RKO (cell line): ENCODE results near the gene ATAD3B.
"Not testable (repeated sequence)": the region's sequence is repeated elsewhere in the genome, so short reads cannot be mapped to it uniquely, and the experiment has no call there.

Experiments
- DNase-seq: peaks from one replicate; pipeline ENCODE4 v3.0.0-alpha.2; 2016; ENCODE audit warnings: low spot score

The ATAD3B gene

DNA sequence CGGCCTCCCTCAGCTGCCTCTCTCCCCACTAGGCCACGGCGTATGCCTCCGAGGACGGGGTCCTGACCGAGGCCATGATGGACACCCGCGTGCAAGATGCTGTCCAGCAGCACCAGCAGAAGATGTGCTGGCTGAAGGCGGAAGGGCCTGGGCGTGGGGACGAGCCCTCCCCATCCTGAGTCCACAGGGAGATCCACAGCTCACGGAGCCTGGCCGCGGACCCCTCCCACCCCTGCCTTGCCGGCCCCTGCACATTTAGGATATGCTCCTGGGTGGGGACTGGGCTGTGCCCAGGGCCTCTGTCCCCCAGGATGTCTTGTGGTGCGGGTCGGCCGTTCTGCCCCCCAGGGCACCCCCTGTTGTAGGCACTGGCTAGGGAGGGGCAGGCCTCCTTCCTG, 62.3 kb downstream of the ATAD3B start:
- DNase-seq, result not testable (repeated sequence)

- no peak for DNase-seq
Observed at GRCh38 chr1:1534401-1535154, 63.0 kb downstream of the ATAD3B start.

- no peak for DNase-seq
Observed at GRCh38 chr1:1535201-1536018, 63.8 kb downstream of the ATAD3B start.

- DNase-seq, result no peak
Observed at GRCh38 chr1:1536019-1536937, 64.7 kb downstream of the ATAD3B start.

DNA sequence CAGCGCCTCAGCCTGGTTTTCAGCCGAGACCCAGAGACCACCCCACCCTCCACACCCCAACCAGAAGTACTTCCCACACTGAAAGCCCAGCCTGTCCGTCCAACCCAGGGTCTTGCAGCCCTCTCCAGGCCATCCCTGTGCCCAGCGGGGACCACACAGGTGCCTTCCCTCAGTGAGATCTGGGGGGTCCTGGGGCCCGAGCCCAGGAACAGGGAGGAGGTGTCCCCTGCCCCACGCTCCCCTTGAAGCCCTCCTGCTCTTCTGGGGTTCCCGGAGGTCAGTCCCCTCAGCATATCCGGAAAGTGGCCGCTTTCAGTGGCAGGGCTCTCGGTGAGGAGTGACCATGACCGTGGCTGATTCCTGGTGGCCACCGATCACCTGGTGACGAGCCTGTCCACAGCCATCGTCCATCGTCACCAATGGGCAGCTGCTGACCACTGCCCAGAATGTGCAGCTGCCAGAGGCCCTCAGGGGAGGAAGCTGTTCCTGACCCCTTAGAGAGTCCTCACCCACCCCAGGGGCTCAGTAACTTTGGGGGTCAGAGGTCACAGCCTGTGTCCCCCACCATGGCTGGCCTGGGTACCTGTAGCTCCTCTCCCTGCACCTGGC, 65.5 kb downstream of the ATAD3B start:
- DNase-seq, result no peak

DNA sequence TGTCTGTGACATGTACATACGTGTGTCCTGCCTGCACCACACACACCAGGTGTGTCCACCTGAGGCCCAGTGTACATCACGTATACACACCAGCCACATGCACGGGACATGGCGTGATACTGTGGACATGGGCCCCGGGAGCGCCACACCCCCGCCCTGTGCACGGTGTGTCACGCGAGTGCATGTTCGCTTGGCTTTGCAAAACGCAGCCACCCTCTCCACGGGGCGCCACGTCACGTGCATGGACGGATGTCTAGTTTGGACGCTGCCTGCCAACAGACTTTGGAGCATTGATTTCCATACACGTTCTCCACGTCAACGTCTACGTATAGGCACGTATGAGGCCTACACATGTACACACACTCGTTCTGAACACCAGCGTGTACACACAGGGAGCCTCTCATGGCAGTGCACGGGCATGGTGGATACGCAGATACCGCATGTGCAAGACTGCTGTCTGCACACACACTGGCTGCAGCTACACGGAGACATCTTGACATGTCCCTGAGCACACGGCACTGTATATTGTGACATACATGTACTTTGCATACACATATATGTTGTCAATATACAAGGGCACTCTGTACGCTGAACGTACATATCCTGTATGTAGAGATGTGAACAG, 66.2 kb downstream of the ATAD3B start:
- DNase-seq, result no peak

DNA sequence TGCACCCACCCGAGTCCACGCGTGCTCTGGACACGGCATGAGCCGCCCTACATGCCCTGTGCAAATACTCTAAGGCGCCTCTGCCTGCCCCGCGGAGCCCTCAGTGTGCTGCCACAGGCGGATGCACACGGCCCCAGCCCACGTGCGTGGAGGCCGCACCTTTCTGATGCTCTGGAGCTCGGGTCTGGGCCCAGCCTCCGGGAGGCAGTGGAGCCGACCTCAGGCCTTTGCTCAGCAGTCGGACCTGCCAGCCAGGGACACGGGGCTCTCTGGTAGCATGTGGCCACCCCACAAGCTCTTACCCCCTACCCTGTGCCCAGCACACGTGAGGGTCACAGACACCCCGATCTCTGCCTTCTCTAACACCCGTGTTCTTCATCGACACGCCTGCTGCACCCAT, 66.8 kb downstream of the ATAD3B start:
- no peak for DNase-seq

- no peak for DNase-seq
Observed at GRCh38 chr1:1538989-1539309, 67.4 kb downstream of the ATAD3B start.

- DNase-seq, result no peak
Observed at GRCh38 chr1:1539310-1540089, 67.9 kb downstream of the ATAD3B start.

GRCh38 chr1:1540090-1540817, 68.7 kb downstream of the ATAD3B start, which contains the start of gene TMEM240:
TMEM240 (minus strand) TSS chr1:1540624; CDS start chr1:1540346, 278 bp downstream.
- DNase-seq, result no peak

- DNase-seq, result no peak
Observed at GRCh38 chr1:1540818-1541628, 69.5 kb downstream of the ATAD3B start.

GRCh38 chr1:1541956-1542765, 70.6 kb downstream of the ATAD3B start:
- no peak for DNase-seq

DNA sequence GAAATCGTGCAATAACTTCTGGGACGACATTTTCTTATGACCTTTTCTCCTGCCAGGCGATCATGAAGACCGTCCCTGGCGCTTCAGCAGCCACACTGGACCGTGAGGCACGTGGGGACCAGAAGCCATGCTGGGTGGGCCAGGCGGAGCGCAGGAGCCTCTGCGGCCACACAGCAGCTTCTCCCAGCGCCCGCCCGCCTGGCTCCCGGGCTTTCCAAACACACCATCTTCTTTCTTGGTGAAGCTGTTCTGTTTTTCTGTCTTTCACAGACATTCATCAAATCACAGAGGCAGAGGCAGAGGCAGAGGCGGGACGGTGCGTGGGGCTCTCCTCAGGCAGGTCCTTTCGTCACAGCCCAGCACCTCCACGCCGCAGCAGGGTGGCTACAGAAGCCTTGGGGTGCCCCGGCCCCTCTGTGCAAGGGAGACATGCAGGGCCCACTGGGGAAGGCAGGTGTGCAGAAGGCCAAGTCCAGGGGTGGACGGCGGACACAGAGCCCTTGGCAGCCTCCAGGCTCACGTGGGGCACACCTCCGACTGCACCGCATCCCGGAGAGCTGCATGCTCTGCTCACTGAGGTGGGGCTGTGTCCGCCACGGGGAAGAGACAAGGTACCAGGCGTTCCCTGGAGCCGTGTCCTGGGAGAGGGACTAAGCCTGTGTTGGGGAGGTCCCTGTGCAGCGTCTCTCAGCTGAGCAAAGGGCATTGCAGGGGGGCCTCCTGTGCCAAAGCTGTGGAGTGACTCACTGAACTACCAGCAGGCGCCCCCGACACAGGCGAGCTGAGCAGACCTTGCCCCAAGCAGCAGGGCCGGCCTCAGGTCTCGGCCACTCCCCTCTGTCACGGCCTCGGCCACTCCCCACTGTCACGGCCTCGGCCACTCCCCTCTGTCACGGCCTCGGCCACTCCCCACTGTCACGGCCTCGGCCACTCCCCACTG, 71.5 kb downstream of the ATAD3B start:
- DNase-seq, result no peak

DNA sequence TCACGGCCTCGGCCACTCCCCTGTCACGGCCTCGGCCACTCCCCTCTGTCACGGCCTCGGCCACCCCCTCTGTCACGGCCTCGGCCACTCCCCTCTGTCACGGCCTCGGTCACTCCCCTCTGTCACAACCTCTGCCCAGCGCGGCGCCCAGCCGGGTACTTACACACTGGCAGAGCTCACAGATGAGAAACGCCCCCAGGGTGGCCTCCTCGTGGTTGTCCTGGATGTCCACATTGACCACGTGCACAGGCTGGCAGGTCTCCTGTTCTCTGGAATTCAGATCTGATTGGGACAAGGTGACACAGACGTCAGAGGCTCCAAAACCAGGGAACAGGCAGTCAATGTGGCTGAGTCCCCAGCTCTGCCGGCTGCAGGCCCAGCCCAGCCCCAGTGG, 72.1 kb downstream of the ATAD3B start:
- DNase-seq, result no peak

GRCh38 chr1:1544544-1544943, 73.0 kb downstream of the ATAD3B start:
- no peak for DNase-seq
